GM19193 (cell line): ENCODE measurements around the gene TMPO.
A peak's percentile ranks its signal among the peaks of the same experiment; 100 is the strongest.

Source experiments
- POLR2A ChIP-seq: IDR thresholded peaks from 4 replicates; pipeline ENCODE4 v1.6.1; 2011; ENCODE audit not compliant: insufficient read depth, insufficient read length; ENCODE audit errors: extremely low read depth

TMPO gene, protein sequence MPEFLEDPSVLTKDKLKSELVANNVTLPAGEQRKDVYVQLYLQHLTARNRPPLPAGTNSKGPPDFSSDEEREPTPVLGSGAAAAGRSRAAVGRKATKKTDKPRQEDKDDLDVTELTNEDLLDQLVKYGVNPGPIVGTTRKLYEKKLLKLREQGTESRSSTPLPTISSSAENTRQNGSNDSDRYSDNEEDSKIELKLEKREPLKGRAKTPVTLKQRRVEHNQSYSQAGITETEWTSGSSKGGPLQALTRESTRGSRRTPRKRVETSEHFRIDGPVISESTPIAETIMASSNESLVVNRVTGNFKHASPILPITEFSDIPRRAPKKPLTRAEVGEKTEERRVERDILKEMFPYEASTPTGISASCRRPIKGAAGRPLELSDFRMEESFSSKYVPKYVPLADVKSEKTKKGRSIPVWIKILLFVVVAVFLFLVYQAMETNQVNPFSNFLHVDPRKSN

DNA sequence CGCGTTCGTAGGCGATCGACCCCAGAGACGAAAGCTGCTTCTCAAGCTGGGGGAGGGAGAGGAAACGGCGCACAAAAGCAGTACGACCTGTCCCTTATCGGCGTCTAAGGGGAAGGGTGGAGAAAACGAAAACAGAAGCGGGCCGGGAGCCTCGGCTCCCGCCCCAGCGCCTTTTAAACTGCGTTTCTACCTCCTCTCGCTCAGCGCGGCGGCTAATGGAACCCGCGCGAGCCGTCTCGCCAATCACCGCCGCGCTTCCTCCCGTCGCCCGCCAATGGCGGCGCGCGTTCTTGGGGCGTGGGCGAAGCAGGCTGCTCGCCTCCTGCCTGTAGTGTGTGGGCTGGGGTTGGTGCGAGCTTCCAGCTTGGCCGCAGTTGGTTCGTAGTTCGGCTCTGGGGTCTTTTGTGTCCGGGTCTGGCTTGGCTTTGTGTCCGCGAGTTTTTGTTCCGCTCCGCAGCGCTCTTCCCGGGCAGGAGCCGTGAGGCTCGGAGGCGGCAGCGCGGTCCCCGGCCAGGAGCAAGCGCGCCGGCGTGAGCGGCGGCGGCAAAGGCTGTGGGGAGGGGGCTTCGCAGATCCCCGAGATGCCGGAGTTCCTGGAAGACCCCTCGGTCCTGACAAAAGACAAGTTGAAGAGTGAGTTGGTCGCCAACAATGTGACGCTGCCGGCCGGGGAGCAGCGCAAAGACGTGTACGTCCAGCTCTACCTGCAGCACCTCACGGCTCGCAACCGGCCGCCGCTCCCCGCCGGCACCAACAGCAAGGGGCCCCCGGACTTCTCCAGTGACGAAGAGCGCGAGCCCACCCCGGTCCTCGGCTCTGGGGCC lies at the start of gene TMPO:
Gene TMPO (plus strand): TSS at position 304 of the 824 bp plus-strand sequence. CDS start 278 bp downstream, at position 582.
- TF ChIP-seq POLR2A, result peak; percentile 97

- TF ChIP-seq POLR2A, result no peak
Measured at GRCh38 chr12:98465950-98466602, 49.3 kb upstream of the TMPO start.

- TF ChIP-seq POLR2A, result no peak
Measured at GRCh38 chr12:98466640-98467400, 48.6 kb upstream of the TMPO start.

GRCh38 chr12:98469109-98469508 lies 46.3 kb upstream of the TMPO start:
- no peak for TF ChIP-seq POLR2A

DNA sequence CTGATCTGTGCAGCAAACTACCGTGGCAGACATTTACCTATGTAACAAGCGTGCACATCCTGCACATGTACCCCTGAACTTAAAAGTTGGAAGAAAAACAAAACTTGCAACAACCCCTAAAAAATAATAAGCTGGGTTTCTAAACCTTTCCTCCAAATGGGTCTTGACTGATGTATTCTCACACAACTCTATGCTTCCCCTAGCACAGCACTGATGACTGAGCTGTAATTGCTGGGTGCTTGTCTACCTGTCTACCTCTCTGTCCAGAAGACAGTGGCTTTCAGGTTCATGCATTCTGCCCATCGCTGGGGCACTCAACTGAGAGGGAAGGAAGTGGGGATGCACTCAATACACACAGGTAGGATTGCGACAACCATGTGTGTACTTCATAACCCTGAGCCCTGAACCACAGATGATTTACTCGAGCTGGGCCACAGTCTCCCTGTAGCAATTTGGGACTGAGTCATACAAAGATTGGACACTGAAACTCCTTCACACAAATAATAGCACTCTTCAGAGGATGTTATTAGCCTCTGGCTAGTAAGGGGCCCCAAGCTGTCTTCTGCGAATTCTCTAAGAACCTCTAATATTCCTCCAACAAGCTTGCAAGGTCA lies 44.8 kb upstream of the TMPO start:
- no peak for TF ChIP-seq POLR2A

DNA sequence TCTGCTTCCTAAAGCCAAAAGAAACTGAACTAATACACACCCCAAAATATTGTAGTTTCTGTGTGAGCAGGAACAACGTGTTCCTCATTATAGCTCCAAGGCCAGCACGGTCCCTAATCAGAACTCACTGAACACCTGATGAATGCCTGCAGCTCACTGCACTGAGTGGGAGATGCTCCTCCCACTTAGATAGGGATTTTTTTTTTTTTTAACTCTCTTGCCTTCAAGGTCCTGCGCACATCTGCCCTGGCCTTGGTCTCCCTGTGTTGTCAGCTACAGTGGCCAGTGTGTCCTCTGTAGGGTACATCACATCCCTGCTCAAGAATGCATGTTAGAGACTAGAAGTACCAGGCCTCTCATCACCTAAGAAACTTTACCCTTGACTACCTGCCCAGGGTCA lies 44.3 kb upstream of the TMPO start:
- no peak for TF ChIP-seq POLR2A

- no peak for TF ChIP-seq POLR2A
Measured at GRCh38 chr12:98475565-98475908, 39.9 kb upstream of the TMPO start.

DNA sequence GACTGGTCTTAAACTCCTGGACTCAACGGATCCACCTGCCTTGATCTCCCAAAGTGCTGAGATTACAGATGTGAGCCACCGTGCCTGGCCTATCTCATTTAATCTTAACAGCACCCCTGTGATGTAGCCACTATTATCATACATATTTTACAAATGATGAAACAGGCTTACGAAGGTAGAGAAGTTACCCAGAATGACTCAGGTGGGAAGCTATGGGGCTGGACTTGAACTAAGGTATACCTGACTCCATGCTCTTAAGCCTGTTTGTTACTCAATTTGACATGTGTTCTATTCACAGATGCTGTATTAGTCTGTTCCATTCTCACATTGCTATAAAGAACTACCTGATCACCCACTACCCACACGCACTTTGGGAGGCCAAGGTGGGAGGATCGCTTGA lies 36.8 kb upstream of the TMPO start:
- no peak for TF ChIP-seq POLR2A

GRCh38 chr12:98483621-98484503 lies 31.5 kb upstream of the TMPO start:
- no peak for TF ChIP-seq POLR2A

DNA sequence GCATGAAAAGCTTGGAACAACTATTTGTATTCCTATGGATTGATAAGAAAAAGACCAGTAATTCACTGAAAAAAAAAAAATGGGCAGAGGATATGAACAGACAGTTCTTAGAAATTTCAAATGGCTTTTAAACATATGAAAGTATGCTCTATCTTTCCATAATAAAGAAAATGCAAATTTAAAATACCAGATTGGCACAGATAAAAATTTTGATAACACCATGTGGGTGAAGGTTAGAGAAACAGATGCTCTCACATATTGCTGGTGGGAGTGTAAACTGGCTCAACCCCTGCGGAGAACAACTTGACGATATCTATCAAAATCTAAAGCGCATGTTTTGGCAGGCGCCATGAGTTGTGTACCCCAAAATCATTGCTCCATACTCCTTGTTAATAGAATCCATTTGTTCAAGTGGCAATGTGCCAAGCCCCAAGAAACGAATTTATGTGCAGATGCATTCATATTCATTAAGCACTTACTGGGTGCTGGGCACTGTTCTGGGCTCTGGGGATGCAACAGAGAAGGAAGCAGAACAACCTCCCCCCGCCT lies 29.5 kb upstream of the TMPO start:
- no peak for TF ChIP-seq POLR2A

- TF ChIP-seq POLR2A, result no peak
Measured at GRCh38 chr12:98489176-98489575, 26.2 kb upstream of the TMPO start.

DNA sequence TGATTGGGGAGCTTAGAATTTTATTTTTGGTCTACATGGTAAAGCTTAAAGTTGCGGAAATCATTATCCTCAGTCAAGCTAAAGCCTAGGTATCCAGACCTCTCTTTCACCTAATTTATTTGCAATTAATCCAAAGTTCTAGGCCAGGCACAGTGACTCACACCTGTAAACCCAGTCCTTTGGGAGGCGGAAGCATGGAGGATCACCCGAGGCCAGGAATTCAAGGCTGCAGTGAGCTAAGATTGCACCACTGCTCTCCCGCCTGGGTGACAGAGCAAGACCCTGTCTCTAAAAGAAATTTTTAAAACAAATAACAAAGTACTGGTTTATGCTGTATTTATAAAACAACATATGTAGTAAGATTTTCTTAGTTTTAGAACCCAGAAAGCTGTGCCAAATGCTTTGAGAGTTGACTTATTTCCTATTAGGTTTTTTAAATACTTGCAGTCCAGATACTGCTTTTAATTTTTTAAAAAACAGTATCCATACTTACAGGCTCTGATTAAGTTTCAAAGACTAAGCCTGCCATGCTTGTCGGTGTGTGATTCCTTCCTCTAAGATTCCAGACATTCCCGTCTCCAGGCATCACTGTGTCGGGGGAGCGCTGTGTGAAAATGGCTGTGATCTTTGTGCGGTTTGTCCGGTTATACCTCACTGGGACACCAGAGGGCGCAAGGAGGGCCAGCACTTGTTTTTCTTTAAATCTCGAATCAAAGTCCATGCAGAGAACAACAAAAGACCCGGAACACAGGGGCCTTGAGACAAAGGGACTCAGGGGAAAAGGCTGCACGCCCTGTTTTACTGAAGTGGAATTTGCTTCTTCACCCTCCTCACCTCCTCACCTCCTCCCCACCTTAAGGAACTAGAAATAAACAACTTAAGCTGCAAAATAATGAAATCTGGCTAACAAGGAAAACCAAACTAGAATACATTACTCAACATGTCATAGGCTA lies 24.6 kb upstream of the TMPO start:
- peak; percentile 33 for TF ChIP-seq POLR2A
